Sigmoid colon (tissue), 7 donors: ENCODE results near the gene TMTC2. TPM values are rescaled to one million over a fixed set of nuclear protein-coding genes. Genes with fewer than 3 reads are reported as not detected.

Source experiments
- DNase-seq: peaks from one replicate; pipeline ENCODE4 v3.0.0-alpha.2; 2019
- H3K27ac ChIP-seq, 4 donors: fragments of 200-600 bp; sonication (generic); one replicate each; pipeline ENCODE4 v1.5.1; 2016 to 2019; ENCODE audit warnings: mild to moderate bottlenecking in 1 of 4
- H3K27me3 ChIP-seq, 3 donors: fragments of 200-600 bp; sonication (generic); one replicate each; pipeline ENCODE4 v1.5.1; 2019; ENCODE audit warnings: mild to moderate bottlenecking in 1 of 3
- H3K36me3 ChIP-seq, 4 donors: fragments of 200-600 bp; sonication (generic); one replicate each; pipeline ENCODE4 v1.5.1; 2016 to 2019
- H3K4me1 ChIP-seq, 4 donors: fragments of 200-600 bp; sonication (generic); one replicate each; pipeline ENCODE4 v1.5.1; 2017 to 2019
- H3K4me3 ChIP-seq, 4 donors: fragments of 200-600 bp; sonication (generic); one replicate each; pipeline ENCODE4 v1.5.1; 2017 to 2019; ENCODE audit warnings: mild to moderate bottlenecking in 2 of 4, moderate library complexity in 1 of 4
- H3K9me3 ChIP-seq, 4 donors: fragments of 200-600 bp in 3 of 4; sonication (generic) in 3 of 4; one replicate each; pipeline versions ENCODE4 v1.5.1 to v1.6.1; 2013 to 2019
- EP300 ChIP-seq, 4 donors: sonication (generic); formaldehyde crosslinking; IDR thresholded peaks; one replicate each; pipeline ENCODE4 v1.6.1; 2017; ENCODE audit warnings: antibody characterized with exemption in 4 of 4
- POLR2A ChIP-seq, 2 donors: fragments of 450-650 bp; IDR thresholded peaks; one replicate each; pipeline ENCODE4 v1.6.1; 2016; ENCODE audit warnings: antibody characterized with exemption in 2 of 2, mild to moderate bottlenecking in 2 of 2, moderate library complexity in 2 of 2
- POLR2AphosphoS5 ChIP-seq, 4 donors: sonication (generic); formaldehyde crosslinking; IDR thresholded peaks; one replicate each; pipeline ENCODE4 v1.6.1; 2017; ENCODE audit warnings: antibody characterized with exemption in 4 of 4
- WGBS, 2 donors: extraction: QIAGEN DNeasy Blood & Tissue Kit; methylation state at CpG; one replicate each; pipeline ENCODE4 v1.1.7; 2013; 5-methylcytosine and 5-hydroxymethylcytosine counted together
- intact Hi-C: fragments of 100-400 bp; cut with DNase I; formaldehyde crosslinking; loops from one replicate; pipeline ENCODE4 v1.15.1; 2023
- polyA plus RNA-seq, 3 donors: library from polyadenylated mRNA; stranded (reverse); fragments of 200-250 nt; gene quantifications; one replicate each; pipeline ENCODE4 v1.2.3, GENCODE V29; 2013
- total RNA-seq, 4 donors: library from RNA; depleted of rRNA; stranded (reverse); fragments of >200 nt; gene quantifications; one replicate each; pipeline ENCODE4 v1.1.0, GENCODE V29; 2016
- TF ChIP-seq, protein P1 (sequence below), 4 experiments: fragments of 450-650 bp in 3 of 4; fragments of 200-600 bp in 1 of 4; IDR thresholded peaks; one replicate each; pipeline ENCODE4 v1.5.1; 2016 to 2019; ENCODE audit warnings: antibody characterized with exemption in 4 of 4, mild to moderate bottlenecking in 3 of 4, moderate library complexity in 2 of 4
- donor health status: healthy with polysubstance abuse.
- donor health status: Bipolar disorder and iron deficiency.
- donor health status: healthy.

Gene TMTC2
- 10 to 100 TPM; 61.2 to 74.4 (median 72.5) TPM for total RNA-seq
- 1 to 10 TPM; 1.2 to 6.6 (median 2.4) TPM for polyA plus RNA-seq

DNA sequence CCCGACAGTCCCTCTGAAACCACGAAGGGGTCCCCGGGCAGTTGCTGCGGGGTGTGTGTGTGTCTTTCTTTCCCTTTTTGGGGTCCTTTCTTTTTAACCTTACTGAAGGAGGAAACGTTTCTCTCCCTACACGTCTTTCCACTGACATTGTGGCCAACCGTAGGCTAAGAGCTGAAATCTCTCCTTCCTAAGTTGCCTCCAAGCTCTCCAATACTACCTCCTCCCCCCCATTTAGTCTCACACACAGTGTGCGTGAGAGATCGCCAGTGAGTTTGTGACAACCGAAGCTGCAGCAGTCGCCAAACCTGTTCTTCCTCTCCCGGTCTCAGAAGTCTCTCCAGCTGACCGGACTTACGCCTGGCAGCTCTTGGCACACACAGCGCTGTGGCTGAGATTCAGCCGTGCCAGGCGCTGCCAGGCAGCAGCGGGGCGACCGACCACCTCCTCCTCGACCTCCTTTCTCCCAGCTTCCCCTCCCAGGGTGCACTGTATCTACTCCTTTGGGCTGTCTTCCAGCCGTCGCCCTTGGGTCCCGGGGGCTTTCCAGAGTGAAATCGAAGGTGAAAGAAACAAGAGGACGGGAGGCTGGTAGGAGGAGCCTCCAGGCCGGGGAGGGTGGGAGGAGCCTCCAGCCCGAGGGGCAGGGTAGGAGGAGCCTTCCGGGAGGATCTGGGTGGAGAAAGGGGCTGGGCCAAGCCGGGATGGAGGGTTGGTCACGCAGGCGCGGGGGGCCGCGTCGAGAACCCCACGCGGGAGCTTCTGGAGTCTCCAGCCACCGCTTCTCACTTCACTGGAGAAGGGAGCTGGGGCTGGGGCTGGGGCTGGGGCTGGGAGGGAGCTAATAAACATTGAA lies at the start of gene TMTC2:
TMTC2 (plus strand) TSS at position 739 of the 853 bp plus-strand sequence.
- Histone ChIP-seq H3K4me1 (peaks cover 0 to 46% (median 34%) of the 10 kb centered on the region in 4 donors), H3K9me3 (no peaks in the 10 kb centered on the region), H3K4me3 (peak within 1 kb of the TSS; percentile 91 to 97 (median 92)), H3K27ac (peak within 1 kb of the TSS; percentile 90 to 98 (median 96)), H3K27me3 (no peaks in the 10 kb centered on the region), H3K36me3 (no peaks in the 10 kb centered on the region)
- 0% methylated on average over 39 of the region's 39 CpGs for WGBS, 2 donors
- TF ChIP-seq POLR2AphosphoS5 (IDR thresholded peaks at IDR 0.05) (peak; percentile 74 to 87 (median 78)), POLR2A (IDR thresholded peaks at IDR 0.05) (peak; percentile 37 to 49), EP300 (IDR thresholded peaks at IDR 0.05) (no peak)
- TF ChIP-seq, protein P1, sequence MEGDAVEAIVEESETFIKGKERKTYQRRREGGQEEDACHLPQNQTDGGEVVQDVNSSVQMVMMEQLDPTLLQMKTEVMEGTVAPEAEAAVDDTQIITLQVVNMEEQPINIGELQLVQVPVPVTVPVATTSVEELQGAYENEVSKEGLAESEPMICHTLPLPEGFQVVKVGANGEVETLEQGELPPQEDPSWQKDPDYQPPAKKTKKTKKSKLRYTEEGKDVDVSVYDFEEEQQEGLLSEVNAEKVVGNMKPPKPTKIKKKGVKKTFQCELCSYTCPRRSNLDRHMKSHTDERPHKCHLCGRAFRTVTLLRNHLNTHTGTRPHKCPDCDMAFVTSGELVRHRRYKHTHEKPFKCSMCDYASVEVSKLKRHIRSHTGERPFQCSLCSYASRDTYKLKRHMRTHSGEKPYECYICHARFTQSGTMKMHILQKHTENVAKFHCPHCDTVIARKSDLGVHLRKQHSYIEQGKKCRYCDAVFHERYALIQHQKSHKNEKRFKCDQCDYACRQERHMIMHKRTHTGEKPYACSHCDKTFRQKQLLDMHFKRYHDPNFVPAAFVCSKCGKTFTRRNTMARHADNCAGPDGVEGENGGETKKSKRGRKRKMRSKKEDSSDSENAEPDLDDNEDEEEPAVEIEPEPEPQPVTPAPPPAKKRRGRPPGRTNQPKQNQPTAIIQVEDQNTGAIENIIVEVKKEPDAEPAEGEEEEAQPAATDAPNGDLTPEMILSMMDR (IDR thresholded peaks at IDR 0.05), result no peak
- intact Hi-C loops, result loop anchor here (2.0 to 10.0 kb wide), 7 partner anchors 188 to 1816 kb away; no protein-coding TSS in a partner anchor
- DNase-seq, result peak; percentile 97

DNA sequence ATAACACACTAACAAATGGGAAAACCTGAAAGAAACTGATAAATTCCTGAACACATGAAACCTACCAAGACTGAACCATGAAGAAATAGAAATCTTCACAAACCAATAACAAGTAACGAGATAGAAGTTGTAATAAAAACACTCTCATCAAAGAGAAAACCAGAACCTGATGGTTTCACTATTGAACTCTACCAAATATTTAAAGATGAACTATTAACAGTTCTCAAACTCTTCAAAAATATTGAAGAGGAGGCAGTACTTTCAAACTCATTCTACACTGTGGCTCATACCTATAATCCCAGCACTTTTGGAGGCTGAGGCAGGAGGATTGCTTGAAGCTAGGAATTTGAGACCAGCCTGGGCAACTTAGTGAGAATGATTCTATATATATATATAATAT lies 48.4 kb upstream of the TMTC2 start:
- DNase-seq, result no peak
- peaks cover 0 to 1% (median 0%) of the 10 kb centered on the region in 4 donors for H3K9me3 ChIP-seq
- H3K27ac ChIP-seq, result no peak overlapping the region
- H3K4me1 ChIP-seq, result no peaks in the 10 kb centered on the region
- WGBS, 2 donors, result 89 to 93% methylated on average over 1 of the region's 1 CpG
- no peaks in the 10 kb centered on the region for H3K27me3 ChIP-seq
- H3K4me3 ChIP-seq, result no peak overlapping the region
- H3K36me3 ChIP-seq, result no peaks in the 10 kb centered on the region
- intact Hi-C loops, result no loop called here
- TF ChIP-seq POLR2A (IDR thresholded peaks at IDR 0.05) (no peak), POLR2AphosphoS5 (IDR thresholded peaks at IDR 0.05) (no peak), EP300 (IDR thresholded peaks at IDR 0.05) (no peak)
- TF ChIP-seq, protein P1 (IDR thresholded peaks at IDR 0.05), result no peak

DNA sequence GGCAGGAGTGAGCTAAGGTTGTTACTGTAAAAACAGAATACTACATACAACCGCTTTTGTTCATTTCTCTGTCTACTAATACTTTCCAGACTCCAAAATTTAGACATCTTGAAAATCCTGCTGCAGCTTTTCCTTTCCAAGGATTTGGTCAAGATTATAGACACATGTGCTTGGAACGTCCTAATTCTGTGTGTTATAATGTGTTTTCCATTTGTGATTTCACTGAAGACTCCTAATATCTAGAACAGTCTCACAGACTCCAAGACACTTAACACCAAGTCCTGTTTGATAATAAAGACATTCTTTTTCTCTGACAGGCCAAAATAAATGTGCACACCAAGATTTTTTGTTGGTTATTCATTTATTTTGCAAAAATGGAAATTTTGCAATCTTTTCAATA lies 41.8 kb upstream of the TMTC2 start:
- Histone ChIP-seq H3K9me3 (no peaks in the 10 kb centered on the region), H3K36me3 (no peaks in the 10 kb centered on the region), H3K27ac (no peak overlapping the region), H3K27me3 (no peaks in the 10 kb centered on the region), H3K4me1 (no peaks in the 10 kb centered on the region), H3K4me3 (no peak overlapping the region)
- intact Hi-C loops, result no loop called here
- DNase-seq, result no peak
- 79 to 89% methylated on average over 2 of the region's 2 CpGs for WGBS, 2 donors
- TF ChIP-seq, protein P1 (IDR thresholded peaks at IDR 0.05), result no peak
- no peak for TF ChIP-seq POLR2AphosphoS5 (IDR thresholded peaks at IDR 0.05)
- no peak for TF ChIP-seq EP300 (IDR thresholded peaks at IDR 0.05)
- no peak for TF ChIP-seq POLR2A (IDR thresholded peaks at IDR 0.05)

DNA sequence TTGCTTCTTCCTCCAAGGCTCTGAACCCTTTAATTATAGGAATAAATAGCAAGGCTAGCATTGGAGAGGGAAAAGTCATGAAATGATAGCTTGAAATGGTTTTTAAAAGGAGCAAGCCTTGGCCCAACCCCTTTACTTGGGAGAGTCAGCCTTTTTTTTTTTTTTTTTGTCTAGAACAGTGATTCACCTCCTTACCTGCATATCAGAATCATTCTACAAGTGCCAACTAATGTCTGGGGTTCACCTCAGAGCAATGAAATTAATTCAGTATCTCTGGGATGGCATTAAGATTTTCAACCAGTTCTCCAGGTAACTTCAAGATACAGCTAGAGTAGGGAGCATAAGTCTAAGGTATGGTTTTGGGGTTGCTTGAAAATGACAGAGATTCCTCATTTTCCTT lies 41.3 kb upstream of the TMTC2 start:
- H3K4me1 ChIP-seq, result no peaks in the 10 kb centered on the region
- no peak for DNase-seq
- H3K4me3 ChIP-seq, result no peak overlapping the region
- no peaks in the 10 kb centered on the region for H3K36me3 ChIP-seq
- H3K27me3 ChIP-seq, result no peaks in the 10 kb centered on the region
- no peak overlapping the region for H3K27ac ChIP-seq
- intact Hi-C loops, result no loop called here
- TF ChIP-seq, protein P1 (IDR thresholded peaks at IDR 0.05), result no peak
- TF ChIP-seq POLR2A (IDR thresholded peaks at IDR 0.05) (no peak), POLR2AphosphoS5 (IDR thresholded peaks at IDR 0.05) (no peak), EP300 (IDR thresholded peaks at IDR 0.05) (no peak)
- no peaks in the 10 kb centered on the region for H3K9me3 ChIP-seq
